ENCODE results near the gene VEGFC. TPM values are rescaled to one million over a fixed set of nuclear protein-coding genes. Genes with fewer than 3 reads are reported as not detected.

Gene VEGFC
- total RNA-seq, 2 donors from 2014 or later = 4.0 to 7.0 TPM

- H3K27ac ChIP-seq = no peak overlapping the region
- H3K4me3 ChIP-seq = no peak overlapping the region
- intact Hi-C loops (cut with DNase I) = no loop called here
- DNase-seq (ENCODE audit: low spot score) = no peak
- H3K4me1 ChIP-seq (replicated peaks) = no peaks in the 10 kb centered on the region
- WGBS = 84% methylated on average over 6 of the region's 6 CpGs
- no peaks in the 10 kb centered on the region for H3K27me3 ChIP-seq (replicated peaks; ENCODE audit: insufficient read depth)
- H3K36me3 ChIP-seq = no peaks in the 10 kb centered on the region
- H3K9me3 ChIP-seq = no peaks in the 10 kb centered on the region
- TF ChIP-seq POLR2A (IDR thresholded peaks at IDR 0.05) = no peak
- no peak for TF ChIP-seq CTCF (IDR thresholded peaks at IDR 0.05)
- no peak for TF ChIP-seq POLR2AphosphoS5 (IDR thresholded peaks at IDR 0.05)
Measured at GRCh38 chr4:176752191-176752749, 40.5 kb downstream of the VEGFC start.

GRCh38 chr4:176751061-176751460 is 41.7 kb downstream of the VEGFC start:
- Histone ChIP-seq H3K27ac (no peak overlapping the region), H3K4me3 (no peak overlapping the region), H3K36me3 (no peaks in the 10 kb centered on the region), H3K4me1 (replicated peaks) (no peaks in the 10 kb centered on the region), H3K27me3 (replicated peaks; ENCODE audit: insufficient read depth) (no peaks in the 10 kb centered on the region), H3K9me3 (no peaks in the 10 kb centered on the region)
- DNase-seq (ENCODE audit: low spot score) = no peak
- WGBS = 18% methylated on average over 2 of the region's 2 CpGs
- no peak for TF ChIP-seq POLR2A (IDR thresholded peaks at IDR 0.05)
- TF ChIP-seq POLR2AphosphoS5 (IDR thresholded peaks at IDR 0.05) = no peak
- no peak for TF ChIP-seq CTCF (IDR thresholded peaks at IDR 0.05)
- intact Hi-C loops (cut with DNase I) = no loop called here

- TF ChIP-seq POLR2A (IDR thresholded peaks at IDR 0.05) (no peak), CTCF (IDR thresholded peaks at IDR 0.05) (no peak), POLR2AphosphoS5 (IDR thresholded peaks at IDR 0.05) (no peak)
- Histone ChIP-seq H3K9me3 (no peaks in the 10 kb centered on the region), H3K4me1 (replicated peaks) (no peaks in the 10 kb centered on the region), H3K27me3 (replicated peaks; ENCODE audit: insufficient read depth) (no peaks in the 10 kb centered on the region), H3K27ac (no peak overlapping the region), H3K4me3 (no peak overlapping the region), H3K36me3 (no peaks in the 10 kb centered on the region)
- WGBS = 89% methylated on average over 3 of the region's 3 CpGs
- no peak for DNase-seq (ENCODE audit: low spot score)
- intact Hi-C loops (cut with DNase I) = no loop called here
Measured at GRCh38 chr4:176746846-176747245, 45.9 kb downstream of the VEGFC start.

- no peaks in the 10 kb centered on the region for H3K36me3 ChIP-seq
- DNase-seq (ENCODE audit: low spot score) = no peak
- H3K9me3 ChIP-seq = no peaks in the 10 kb centered on the region
- TF ChIP-seq POLR2AphosphoS5 (IDR thresholded peaks at IDR 0.05) (no peak), POLR2A (IDR thresholded peaks at IDR 0.05) (no peak), CTCF (IDR thresholded peaks at IDR 0.05) (no peak)
- no peak overlapping the region for H3K27ac ChIP-seq
- H3K4me1 ChIP-seq (replicated peaks) = no peaks in the 10 kb centered on the region
- H3K27me3 ChIP-seq (replicated peaks; ENCODE audit: insufficient read depth) = no peaks in the 10 kb centered on the region
- no peak overlapping the region for H3K4me3 ChIP-seq
- intact Hi-C loops (cut with DNase I) = no loop called here
Measured at GRCh38 chr4:176745902-176746301, 46.8 kb downstream of the VEGFC start.

- H3K4me1 ChIP-seq (replicated peaks) = no peaks in the 10 kb centered on the region
- WGBS = 98% methylated on average over 2 of the region's 2 CpGs
- H3K36me3 ChIP-seq = no peaks in the 10 kb centered on the region
- H3K4me3 ChIP-seq = no peak overlapping the region
- no peaks in the 10 kb centered on the region for H3K27me3 ChIP-seq (replicated peaks; ENCODE audit: insufficient read depth)
- no peak overlapping the region for H3K27ac ChIP-seq
- H3K9me3 ChIP-seq = no peaks in the 10 kb centered on the region
- TF ChIP-seq POLR2AphosphoS5 (IDR thresholded peaks at IDR 0.05) (no peak), POLR2A (IDR thresholded peaks at IDR 0.05) (no peak), CTCF (IDR thresholded peaks at IDR 0.05) (no peak)
- intact Hi-C loops (cut with DNase I) = no loop called here
- DNase-seq (ENCODE audit: low spot score) = no peak
Measured at GRCh38 chr4:176744091-176744490, 48.6 kb downstream of the VEGFC start.
